K562 (cell line): ENCODE results near the gene DLGAP1. TPM values are rescaled to one million over a fixed set of nuclear protein-coding genes. Genes with fewer than 3 reads are reported as not detected.

Source experiments
- AFF1 ChIP-seq, 2 experiments: fragments of 450-650 bp; IDR thresholded peaks; 2 replicates each; pipeline ENCODE4 v1.6.1; 2018; ENCODE audit warnings: mild to moderate bottlenecking in 2 of 2, low read depth in 1 of 2; ENCODE audit not compliant: partially characterized antibody in 2 of 2
- CEBPB ChIP-seq: fragments of 450-650 bp; IDR thresholded peaks from 2 replicates; pipeline ENCODE4 v1.6.1; 2016; ENCODE audit warnings: missing genetic modification characterization, missing compliant biosample characterization
- DACH1 ChIP-seq: fragments of 450-650 bp; IDR thresholded peaks from 2 replicates; pipeline ENCODE4 v1.6.1; 2018; ENCODE audit not compliant: partially characterized antibody
- ETV5 ChIP-seq: sonication (generic); formaldehyde crosslinking; IDR thresholded peaks from 2 replicates; pipeline ENCODE4 v1.4.0; 2020; ENCODE audit warnings: low read depth, mild to moderate bottlenecking, missing genetic modification reagents
- GTF2A2 ChIP-seq: IDR thresholded peaks from 2 replicates; pipeline ENCODE4 v1.6.1; 2016; ENCODE audit warnings: mild to moderate bottlenecking, missing genetic modification characterization, missing compliant biosample characterization
- MEIS2 ChIP-seq: fragments of 450-650 bp; IDR thresholded peaks from 2 replicates; pipeline ENCODE4 v1.6.1; 2014; ENCODE audit warnings: mild to moderate bottlenecking; ENCODE audit not compliant: partially characterized antibody
- MITF ChIP-seq: IDR thresholded peaks from 2 replicates; pipeline ENCODE4 v1.6.1; 2014; ENCODE audit warnings: antibody characterized with exemption
- NEUROD1 ChIP-seq: fragments of 150-350 bp; IDR thresholded peaks from 2 replicates; pipeline ENCODE4 v1.6.1; 2014; ENCODE audit warnings: borderline replicate concordance, low read length, low read depth; ENCODE audit not compliant: partially characterized antibody
- NFATC3 ChIP-seq: fragments of 450-650 bp; IDR thresholded peaks from 2 replicates; pipeline ENCODE4 v1.6.1; 2017; ENCODE audit warnings: mild to moderate bottlenecking
- OTX1 ChIP-seq: fragments of 450-650 bp; formaldehyde crosslinking; IDR thresholded peaks from 2 replicates; pipeline ENCODE4 v1.4.0; 2022; ENCODE audit warnings: mild to moderate bottlenecking
- RAD21 ChIP-seq, 2 experiments: fragments of 250-450 bp in 1 of 2; fragments of 450-650 bp in 1 of 2; sonication (Bioruptor Pico) in 1 of 2; formaldehyde crosslinking in 1 of 2; IDR thresholded peaks in 1 of 2; conservative IDR thresholded peaks in 1 of 2; 2 replicates each; pipeline versions ENCODE4 v1.4.0 to v1.8.0; 2020 to 2022; ENCODE audit warnings: mild to moderate bottlenecking in 2 of 2, moderate library complexity in 1 of 2
- RB1 ChIP-seq: fragments of 450-650 bp; IDR thresholded peaks from 2 replicates; pipeline ENCODE4 v1.6.1; 2017; ENCODE audit warnings: low read depth, mild to moderate bottlenecking
- SAFB2 ChIP-seq: fragments of 200-400 bp; formaldehyde crosslinking; IDR thresholded peaks from 2 replicates; pipeline ENCODE4 v1.6.1; 2018; ENCODE audit warnings: borderline replicate concordance, low read length, low read depth, moderate library complexity; ENCODE audit not compliant: severe bottlenecking
- STAT5B ChIP-seq: fragments of 250-450 bp; sonication (Bioruptor Pico); IDR thresholded peaks from 2 replicates; pipeline ENCODE4 v1.8.0; 2021; ENCODE audit warnings: mild to moderate bottlenecking, inconsistent platforms
- TAF1 ChIP-seq: IDR thresholded peaks from 2 replicates; pipeline ENCODE4 v1.6.1; 2011; ENCODE audit warnings: mild to moderate bottlenecking, low read length, moderate library complexity; ENCODE audit not compliant: insufficient read depth, control insufficient read depth, severe bottlenecking; ENCODE audit errors: extremely low read depth
- TBP ChIP-seq: optimal IDR thresholded peaks from 2 replicates; pipeline ENCODE3; 2011; ENCODE audit warnings: low read depth, low read length, improper control_type of control experiment
- TCF15 ChIP-seq: fragments of 250-450 bp; sonication (Bioruptor Pico); IDR thresholded peaks from 2 replicates; pipeline ENCODE4 v1.8.0; 2022; ENCODE audit warnings: moderate library complexity, mild to moderate bottlenecking, inconsistent platforms
- THAP12 ChIP-seq: fragments of 250-450 bp; sonication (Bioruptor Pico); IDR thresholded peaks from 2 replicates; pipeline ENCODE4 v1.9.0; 2021; ENCODE audit warnings: mild to moderate bottlenecking, inconsistent platforms
- ZNF551 ChIP-seq: fragments of 250-450 bp; sonication (Bioruptor Pico); IDR thresholded peaks from 2 replicates; pipeline ENCODE4 v1.5.0; 2021; ENCODE audit warnings: mild to moderate bottlenecking, moderate library complexity
- polyA plus RNA-seq, 8 experiments: library from polyadenylated mRNA; depleted of rRNA in 4 of 8; stranded (reverse) in 5 of 8; unstranded in 3 of 8; fragments of >200 nt; fragmentation: Nextera tagmentation in 2 of 8; fragmentation: Illumina TruSeq in 1 of 8; extraction: Ambion mirVana in 2 of 8; extraction: Trizol in 1 of 8; gene quantifications; 2 replicates each; pipeline versions ENCODE4 v1.2.1 to v1.2.3, GENCODE V29; 2011 to 2014; ENCODE audit warnings: inconsistent platforms in 1 of 8, missing spikeins in 1 of 8
- total RNA-seq, 7 experiments: library from RNA; depleted of rRNA in 6 of 7; stranded (reverse); fragments of >200 nt in 6 of 7; fragmentation: Illumina TruSeq in 2 of 7; extraction: Trizol in 2 of 7; gene quantifications; 2 replicates each; pipeline versions ENCODE4 v1.2.1 to v1.2.3, GENCODE V29; 2011 to 2021; ENCODE audit warnings: low replicate concordance in 1 of 7

Gene DLGAP1
- total and polyA plus RNA-seq, 9 of the 15 experiments (the other 6 are each of a cell fraction or from before 2014, with no cell fraction given), result 0.04 to 0.22 (median 0.08) TPM

GRCh38 chr18:3451183-3451988, 1003.7 kb downstream of the DLGAP1 start (continued):
- TF ChIP-seq ZNF551 (CRISPR knock-in tag) (no peak), OTX1 (CRISPR knock-in tag) (peak; percentile 68; the same call in 1 of the 2 replicates), NFATC3 (no peak), STAT5B (CRISPR knock-in tag) (no peak), DACH1 (no peak), MITF (no peak; the same call in 1 of the 2 replicates), GTF2A2 (no peak), AFF1 (IDR thresholded peaks at IDR 0.05; ENCODE audit: low read depth in 1 of 2, partially characterized antibody in 2 of 2) (no peak), RB1 (no peak), TBP (peak; percentile 52), MEIS2 (no peak), CEBPB (tag) (no peak), RAD21 (CRISPR knock-in tag; conservative IDR thresholded peaks at IDR 0.05 in 1 of 2, IDR thresholded peaks at IDR 0.05 in 1 of 2) (peak; percentile 14 to 18; a peak in 2 of 4 replicates), TAF1 (peak; percentile 76), ETV5 (CRISPR knock-in tag) (no peak), NEUROD1 (no peak), TCF15 (no peak), THAP12 (CRISPR knock-in tag) (peak; percentile 58; the same call in 1 of the 2 replicates), SAFB2 (no peak)
